Panc1 (cell line): ENCODE data around the gene SVBP. TPM values are rescaled to one million over a fixed set of nuclear protein-coding genes. Genes with fewer than 3 reads are reported as not detected.

Experiments used
- ATAC-seq: fragments of 200-7000 bp; cut with Tn5 transposase; 2 replicates; pipeline ENCODE4 v1.9.1; 2020; ENCODE audit warnings: mild to moderate bottlenecking, moderate library complexity
- BruUV-seq: library from RNA; stranded (reverse); fragments of 400-500 nt; replicated peaks from 2 replicates; lab custom pipeline; 2021; lab: Mats Ljungman, UMichigan
- CTCF ChIA-PET: fragments of 300-600 bp; sonication (Branson Sonifier 250); formaldehyde crosslinking; loops from one replicate; lab custom pipeline; 2022; ENCODE audit warnings: antibody characterized with exemption; lab: Charles Lee
- POLR2A ChIA-PET: fragments of 300-600 bp; sonication (Branson Sonifier 250); formaldehyde crosslinking; loops from one replicate; lab custom pipeline; 2022; ENCODE audit warnings: antibody characterized with exemption; lab: Charles Lee
- DNase-seq: peaks from one replicate; pipeline ENCODE4 v3.0.0-alpha.2; 2010; ENCODE audit warnings: low read depth, low spot score
- H3K27ac ChIP-seq: 2 replicates; pipeline ENCODE4 v1.5.1; 2011; ENCODE audit warnings: mild to moderate bottlenecking, low read length, inconsistent platforms
- H3K27me3 ChIP-seq: fragments of 200-500 bp; sonication (Bioruptor generic); 2 replicates; pipeline ENCODE4 v1.6.0; 2014; ENCODE audit warnings: low read length, inconsistent platforms; ENCODE audit not compliant: control insufficient read depth, insufficient read depth
- H3K36me3 ChIP-seq: fragments of 200-500 bp; sonication (Bioruptor generic); 2 replicates; pipeline ENCODE4 v1.5.1; 2014; ENCODE audit warnings: inconsistent platforms, mild to moderate bottlenecking, low read length, moderate library complexity; ENCODE audit not compliant: control insufficient read depth, insufficient read depth
- H3K4me1 ChIP-seq: 2 replicates; pipeline ENCODE4 v1.5.1; 2011; ENCODE audit warnings: inconsistent platforms, mild to moderate bottlenecking, low read length, moderate library complexity; ENCODE audit not compliant: control insufficient read depth, insufficient read depth
- H3K4me3 ChIP-seq, 2 experiments: 2 replicates each; pipeline ENCODE4 v1.5.1; 2011 to 2012; ENCODE audit warnings: low read depth in 2 of 2, low read length in 2 of 2, mild to moderate bottlenecking in 2 of 2, inconsistent platforms in 1 of 2, moderate library complexity in 1 of 2
- H3K9me3 ChIP-seq: fragments of 200-500 bp; sonication (Bioruptor generic); 2 replicates; pipeline ENCODE4 v1.5.1; 2014; ENCODE audit warnings: low read depth, mild to moderate bottlenecking, inconsistent platforms, low read length, moderate library complexity; ENCODE audit not compliant: control insufficient read depth, insufficient read depth
- POLR2AphosphoS5 ChIP-seq: IDR thresholded peaks from 2 replicates; pipeline ENCODE4 v1.6.1; 2012; ENCODE audit warnings: mild to moderate bottlenecking, low read depth, low read length, moderate library complexity
- SIN3A ChIP-seq: IDR thresholded peaks from 2 replicates; pipeline ENCODE4 v1.6.1; 2012; ENCODE audit warnings: low read depth, mild to moderate bottlenecking, low read length, moderate library complexity, borderline replicate concordance; ENCODE audit not compliant: insufficient read depth
- TCF7L2 ChIP-seq: IDR thresholded peaks from 2 replicates; pipeline ENCODE4 v1.6.1; 2011; ENCODE audit warnings: mild to moderate bottlenecking, low read depth, low read length, inconsistent platforms
- in situ Hi-C: cut with HindIII; loops from 2 replicates; pipeline ENCODE4 v1.10.0; 2016; ENCODE audit warnings: low sequenced_read_pairs, low pct_unique_long_range_greater_than_20kb
- intact Hi-C: fragments of 100-400 bp; cut with micrococcal nuclease; formaldehyde crosslinking; loops from one replicate; pipeline ENCODE4 v1.10.0; 2022; ENCODE audit not compliant: unreplicated experiment
- total RNA-seq: library from RNA; stranded (reverse); gene quantifications from one replicate; pipeline ENCODE4 v1.2.1, GENCODE V29; 2021; ENCODE audit not compliant: unreplicated experiment
- TF ChIP-seq, protein P1 (sequence below): fragments of 450-650 bp; IDR thresholded peaks from 2 replicates; pipeline ENCODE4 v1.5.1; 2017; ENCODE audit warnings: mild to moderate bottlenecking
- TF ChIP-seq, protein P2 (sequence below), 2 experiments: IDR thresholded peaks; 2 replicates each; pipeline ENCODE4 v1.6.1; 2011 to 2012; ENCODE audit warnings: low read depth in 2 of 2, control low read depth in 1 of 2, low read length in 1 of 2, mild to moderate bottlenecking in 1 of 2, moderate library complexity in 1 of 2; ENCODE audit not compliant: insufficient read depth in 1 of 2

Gene SVBP
- total RNA-seq, 1 experiment from 2014 or later: 21.2 TPM

DNA sequence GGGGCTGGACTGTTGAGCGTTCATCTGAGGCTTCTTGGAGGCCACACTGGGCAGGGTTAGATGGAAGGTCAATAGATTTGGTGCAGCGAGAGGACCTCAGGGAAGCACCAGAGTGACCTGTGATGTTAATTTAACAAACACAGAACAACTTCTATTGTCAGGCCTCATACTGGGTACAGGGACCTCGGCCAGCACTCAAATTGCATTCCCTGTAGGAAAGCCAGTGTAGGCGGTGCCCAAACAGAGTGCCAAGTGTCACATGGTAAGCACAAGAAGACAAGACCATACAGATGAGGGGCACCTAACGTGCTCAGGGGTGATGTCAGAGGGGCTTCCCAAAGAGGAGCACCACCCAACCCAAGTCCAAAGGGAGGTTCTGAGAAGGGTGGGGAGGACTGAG lies 31.1 kb downstream of the SVBP start:
- no peak overlapping the region for H3K4me3 ChIP-seq
- in situ Hi-C loops: no loop called here

DNA sequence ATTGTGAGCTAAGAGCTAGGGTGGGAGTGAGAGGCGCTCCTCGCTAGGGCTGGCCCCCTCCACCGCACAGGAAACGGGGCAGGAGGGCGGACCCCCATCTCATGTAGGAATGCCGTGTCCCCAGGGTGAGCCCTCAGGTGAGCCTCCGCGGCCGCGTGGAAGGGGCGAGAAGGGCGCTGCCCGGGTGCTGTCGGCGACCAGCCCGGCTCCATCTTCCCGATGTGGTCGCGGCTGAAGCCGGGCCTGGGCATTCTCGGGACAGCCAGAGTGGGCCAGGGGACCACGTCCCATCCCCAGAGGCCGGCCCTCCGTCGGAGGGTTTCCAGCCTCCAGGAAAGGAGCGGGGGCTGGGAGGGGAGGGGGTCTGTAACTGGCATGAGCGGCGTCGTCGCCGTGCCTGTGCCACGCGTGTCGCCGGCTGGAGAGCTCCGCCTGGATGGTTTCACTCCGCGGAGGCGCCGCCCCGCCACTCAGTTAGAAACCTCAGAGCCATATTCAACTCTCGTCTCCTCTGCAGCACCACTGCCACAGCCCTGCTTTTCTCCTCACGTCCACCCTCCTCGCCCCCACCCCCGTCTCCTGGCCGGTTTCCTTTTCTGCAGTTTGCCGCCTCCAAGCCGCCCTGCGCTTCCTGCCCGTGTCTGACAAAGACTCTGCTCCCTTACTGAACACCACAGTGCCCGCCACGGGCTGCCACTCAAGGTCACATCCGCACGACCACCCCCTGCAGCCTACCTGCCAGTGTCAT lies 32.1 kb downstream of the SVBP start, which contains the start of gene TMEM269:
Gene TMEM269 (plus strand): TSS at position 46 of the 748 bp plus-strand sequence. CDS start 4,903 bp downstream, outside the sequence.
- ChIA-PET CTCF (no interaction called here), POLR2A (no interaction called here)
- Histone ChIP-seq H3K4me1 (no peaks in the 10 kb centered on the region), H3K27me3 (no peaks in the 10 kb centered on the region), H3K9me3 (no peaks in the 10 kb centered on the region), H3K27ac (no peak within 1 kb of the TSS), H3K4me3 (no peak within 1 kb of the TSS), H3K36me3 (no peaks in the 10 kb centered on the region)
- no peak for DNase-seq
- no peak; the same call in 1 of the 2 replicates for ATAC-seq
- in situ Hi-C loops: no loop called here
- TF ChIP-seq, protein P1, sequence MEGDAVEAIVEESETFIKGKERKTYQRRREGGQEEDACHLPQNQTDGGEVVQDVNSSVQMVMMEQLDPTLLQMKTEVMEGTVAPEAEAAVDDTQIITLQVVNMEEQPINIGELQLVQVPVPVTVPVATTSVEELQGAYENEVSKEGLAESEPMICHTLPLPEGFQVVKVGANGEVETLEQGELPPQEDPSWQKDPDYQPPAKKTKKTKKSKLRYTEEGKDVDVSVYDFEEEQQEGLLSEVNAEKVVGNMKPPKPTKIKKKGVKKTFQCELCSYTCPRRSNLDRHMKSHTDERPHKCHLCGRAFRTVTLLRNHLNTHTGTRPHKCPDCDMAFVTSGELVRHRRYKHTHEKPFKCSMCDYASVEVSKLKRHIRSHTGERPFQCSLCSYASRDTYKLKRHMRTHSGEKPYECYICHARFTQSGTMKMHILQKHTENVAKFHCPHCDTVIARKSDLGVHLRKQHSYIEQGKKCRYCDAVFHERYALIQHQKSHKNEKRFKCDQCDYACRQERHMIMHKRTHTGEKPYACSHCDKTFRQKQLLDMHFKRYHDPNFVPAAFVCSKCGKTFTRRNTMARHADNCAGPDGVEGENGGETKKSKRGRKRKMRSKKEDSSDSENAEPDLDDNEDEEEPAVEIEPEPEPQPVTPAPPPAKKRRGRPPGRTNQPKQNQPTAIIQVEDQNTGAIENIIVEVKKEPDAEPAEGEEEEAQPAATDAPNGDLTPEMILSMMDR: no peak
- TF ChIP-seq, protein P2, sequence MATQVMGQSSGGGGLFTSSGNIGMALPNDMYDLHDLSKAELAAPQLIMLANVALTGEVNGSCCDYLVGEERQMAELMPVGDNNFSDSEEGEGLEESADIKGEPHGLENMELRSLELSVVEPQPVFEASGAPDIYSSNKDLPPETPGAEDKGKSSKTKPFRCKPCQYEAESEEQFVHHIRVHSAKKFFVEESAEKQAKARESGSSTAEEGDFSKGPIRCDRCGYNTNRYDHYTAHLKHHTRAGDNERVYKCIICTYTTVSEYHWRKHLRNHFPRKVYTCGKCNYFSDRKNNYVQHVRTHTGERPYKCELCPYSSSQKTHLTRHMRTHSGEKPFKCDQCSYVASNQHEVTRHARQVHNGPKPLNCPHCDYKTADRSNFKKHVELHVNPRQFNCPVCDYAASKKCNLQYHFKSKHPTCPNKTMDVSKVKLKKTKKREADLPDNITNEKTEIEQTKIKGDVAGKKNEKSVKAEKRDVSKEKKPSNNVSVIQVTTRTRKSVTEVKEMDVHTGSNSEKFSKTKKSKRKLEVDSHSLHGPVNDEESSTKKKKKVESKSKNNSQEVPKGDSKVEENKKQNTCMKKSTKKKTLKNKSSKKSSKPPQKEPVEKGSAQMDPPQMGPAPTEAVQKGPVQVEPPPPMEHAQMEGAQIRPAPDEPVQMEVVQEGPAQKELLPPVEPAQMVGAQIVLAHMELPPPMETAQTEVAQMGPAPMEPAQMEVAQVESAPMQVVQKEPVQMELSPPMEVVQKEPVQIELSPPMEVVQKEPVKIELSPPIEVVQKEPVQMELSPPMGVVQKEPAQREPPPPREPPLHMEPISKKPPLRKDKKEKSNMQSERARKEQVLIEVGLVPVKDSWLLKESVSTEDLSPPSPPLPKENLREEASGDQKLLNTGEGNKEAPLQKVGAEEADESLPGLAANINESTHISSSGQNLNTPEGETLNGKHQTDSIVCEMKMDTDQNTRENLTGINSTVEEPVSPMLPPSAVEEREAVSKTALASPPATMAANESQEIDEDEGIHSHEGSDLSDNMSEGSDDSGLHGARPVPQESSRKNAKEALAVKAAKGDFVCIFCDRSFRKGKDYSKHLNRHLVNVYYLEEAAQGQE (IDR thresholded peaks at IDR 0.05; ENCODE audit: insufficient read depth in 1 of 2, low read depth in 2 of 2, low read length in 1 of 2): no peak
- TF ChIP-seq SIN3A (no peak), TCF7L2 (no peak), POLR2AphosphoS5 (no peak)
- intact Hi-C loops: no loop called here
- BruUV-seq: no TSS peak

More for the DNA sequence above, 31.1 kb downstream of the SVBP start:
- H3K9me3 ChIP-seq: no peaks in the 10 kb centered on the region
- ChIA-PET POLR2A (no interaction called here), CTCF (no interaction called here)
- BruUV-seq: no TSS peak
- no peak overlapping the region for H3K27ac ChIP-seq
- DNase-seq (no peak), ATAC-seq (no peak)
- no peaks in the 10 kb centered on the region for H3K4me1 ChIP-seq
- no peaks in the 10 kb centered on the region for H3K27me3 ChIP-seq
- H3K36me3 ChIP-seq: no peaks in the 10 kb centered on the region
- TF ChIP-seq TCF7L2: no peak
- TF ChIP-seq, protein P1: no peak
- TF ChIP-seq POLR2AphosphoS5: no peak
- TF ChIP-seq, protein P2 (IDR thresholded peaks at IDR 0.05; ENCODE audit: insufficient read depth in 1 of 2, low read depth in 2 of 2, low read length in 1 of 2): no peak
- no peak for TF ChIP-seq SIN3A
- intact Hi-C loops: no loop called here
